Measurements from ENCODE around the gene LBX1.

Gene LBX1

GRCh38 chr10:101229266-101230182, at the start of gene LBX1:
LBX1 (minus strand) TSS chr10:101229463; CDS start chr10:101228815, 648 bp downstream.
- no peak for DNase-seq (ENCODE audit: low spot score)

- no peak for DNase-seq (ENCODE audit: low spot score)
Measured at GRCh38 chr10:101273741-101274140, 44.5 kb upstream of the LBX1 start.

GRCh38 chr10:101273330-101273729, 44.1 kb upstream of the LBX1 start:
- no peak for DNase-seq (ENCODE audit: low spot score)

- DNase-seq (ENCODE audit: low spot score) = peak; percentile 86
Measured at GRCh38 chr10:101272229-101272868, 43.1 kb upstream of the LBX1 start.

- DNase-seq (ENCODE audit: low spot score) = no peak
Measured at GRCh38 chr10:101270763-101271162, 41.5 kb upstream of the LBX1 start.

GRCh38 chr10:101267776-101268175, 38.5 kb upstream of the LBX1 start:
- no peak for DNase-seq (ENCODE audit: low spot score)

- no peak for DNase-seq (ENCODE audit: low spot score)
Measured at GRCh38 chr10:101267290-101267680, 38.0 kb upstream of the LBX1 start.

GRCh38 chr10:101266381-101267289, 37.4 kb upstream of the LBX1 start:
- DNase-seq (ENCODE audit: low spot score) = no peak

- DNase-seq (ENCODE audit: low spot score) = no peak
Measured at GRCh38 chr10:101263150-101263752, 34.0 kb upstream of the LBX1 start.

GRCh38 chr10:101262147-101262546, 32.9 kb upstream of the LBX1 start:
- no peak for DNase-seq (ENCODE audit: low spot score)

GRCh38 chr10:101261702-101262101, 32.4 kb upstream of the LBX1 start:
- DNase-seq (ENCODE audit: low spot score) = no peak

GRCh38 chr10:101260764-101261481, 31.7 kb upstream of the LBX1 start:
- no peak for DNase-seq (ENCODE audit: low spot score)

- no peak for DNase-seq (ENCODE audit: low spot score)
Measured at GRCh38 chr10:101258179-101258885, 29.1 kb upstream of the LBX1 start.

- no peak for DNase-seq (ENCODE audit: low spot score)
Measured at GRCh38 chr10:101257491-101257890, 28.2 kb upstream of the LBX1 start.

- DNase-seq (ENCODE audit: low spot score) = no peak
Measured at GRCh38 chr10:101257084-101257483, 27.8 kb upstream of the LBX1 start.

- DNase-seq (ENCODE audit: low spot score) = no peak
Measured at GRCh38 chr10:101256387-101256786, 27.1 kb upstream of the LBX1 start.

- DNase-seq (ENCODE audit: low spot score) = no peak
Measured at GRCh38 chr10:101250136-101250535, 20.9 kb upstream of the LBX1 start.

- no peak for DNase-seq (ENCODE audit: low spot score)
Measured at GRCh38 chr10:101249171-101249581, 19.9 kb upstream of the LBX1 start.

- no peak for DNase-seq (ENCODE audit: low spot score)
Measured at GRCh38 chr10:101246639-101247038, 17.4 kb upstream of the LBX1 start.

- no peak for DNase-seq (ENCODE audit: low spot score)
Measured at GRCh38 chr10:101244321-101245050, 15.2 kb upstream of the LBX1 start.

All from hepatic stellate cell (primary cell).